ENCODE data around the gene RPL26.

- TF ChIP-seq CTCF (IDR thresholded peaks at IDR 0.05; ENCODE audit: low read depth, low read length) (no peak), EZH2phosphoT487 (IDR thresholded peaks at IDR 0.05; ENCODE audit: low read depth) (no peak)
Measured at GRCh38 chr17:8360260-8360659, 22.7 kb downstream of the RPL26 start.

Data from OCI-LY3 (cell line).